Measurements from ENCODE around the gene NFE2L1. TPM values are rescaled to one million over a fixed set of nuclear protein-coding genes. Genes with fewer than 3 reads are reported as not detected.
"Not testable (repeated sequence)": the region's sequence is repeated elsewhere in the genome, so short reads cannot be mapped to it uniquely, and the experiment has no call there.

NFE2L1 gene
- total RNA-seq, 1 donor from 2014 or later: 260 TPM

- DNase-seq: peak; percentile 63
Observed at GRCh38 chr17:48024149-48025039, 23.8 kb upstream of the NFE2L1 start.

GRCh38 chr17:48025040-48025903 is 22.9 kb upstream of the NFE2L1 start:
- peak; percentile 98 for DNase-seq

GRCh38 chr17:48025904-48026501 is 22.2 kb upstream of the NFE2L1 start:
- peak; percentile 32 for DNase-seq

GRCh38 chr17:48026502-48027321 is 21.4 kb upstream of the NFE2L1 start:
- peak; percentile 96 for DNase-seq

GRCh38 chr17:48027322-48027981 is 20.7 kb upstream of the NFE2L1 start:
- DNase-seq: no peak

- no peak for DNase-seq
Observed at GRCh38 chr17:48028736-48029135, 19.4 kb upstream of the NFE2L1 start.

GRCh38 chr17:48030531-48030930 is 17.6 kb upstream of the NFE2L1 start:
- peak; percentile 30 for DNase-seq

- DNase-seq: no peak
Observed at GRCh38 chr17:48031966-48032365, 16.2 kb upstream of the NFE2L1 start.

GRCh38 chr17:48034734-48035133 is 13.4 kb upstream of the NFE2L1 start:
- DNase-seq: not testable (repeated sequence)

- DNase-seq: no peak
Observed at GRCh38 chr17:48036693-48037035, 11.5 kb upstream of the NFE2L1 start.

GRCh38 chr17:48037036-48037837 is 10.9 kb upstream of the NFE2L1 start, which contains the start of gene COPZ2:
Gene COPZ2 (minus strand): TSS chr17:48037797. CDS start chr17:48037777, 20 bp downstream.
- peak; percentile 50 for DNase-seq

- DNase-seq: peak; percentile 30
Observed at GRCh38 chr17:48037838-48038323, 10.3 kb upstream of the NFE2L1 start.

GRCh38 chr17:48038687-48039086 is 9.5 kb upstream of the NFE2L1 start:
- no peak for DNase-seq

- no peak for DNase-seq
Observed at GRCh38 chr17:48043176-48043575, 5.0 kb upstream of the NFE2L1 start.

GRCh38 chr17:48044851-48045250 is 3.3 kb upstream of the NFE2L1 start:
- no peak for DNase-seq

GRCh38 chr17:48045316-48046001 is 2.7 kb upstream of the NFE2L1 start:
- peak; percentile 76 for DNase-seq

GRCh38 chr17:48046296-48046695 is 1.9 kb upstream of the NFE2L1 start:
- DNase-seq: no peak

GRCh38 chr17:48047113-48047740 is 932 bp upstream of the NFE2L1 start:
- DNase-seq: no peak
